ENCODE measurements around the gene SMOC1. TPM values are rescaled to one million over a fixed set of nuclear protein-coding genes. Genes with fewer than 3 reads are reported as not detected.

Gene SMOC1
- total RNA-seq, 1 experiment from 2014 or later, result 0.68 TPM

DNA sequence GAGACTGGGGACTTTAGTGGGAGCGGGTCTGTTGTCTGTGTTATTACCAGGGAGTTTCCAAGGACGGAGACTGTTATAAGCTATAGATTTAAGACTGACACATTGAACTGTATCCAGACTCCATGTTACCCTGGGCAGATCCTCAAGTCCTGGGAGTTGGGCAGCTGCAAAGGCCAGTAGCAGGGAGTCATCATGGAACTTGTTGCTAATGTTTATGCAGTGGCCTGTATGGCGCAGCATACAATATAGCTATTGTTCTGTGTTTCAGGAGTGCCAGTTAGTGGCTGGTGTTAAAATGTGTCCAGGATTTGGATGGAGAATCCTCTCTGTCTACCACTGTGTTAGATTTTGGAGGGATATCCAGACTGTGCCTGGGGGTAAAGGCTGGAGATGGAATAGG is 31.7 kb downstream of the SMOC1 start:
- no peak overlapping the region for H3K56ac ChIP-seq (ENCODE audit: insufficient read length, low read depth, low read length)
- H2AFZ ChIP-seq (ENCODE audit: low read length), result no peak overlapping the region
- H3K27ac ChIP-seq (ENCODE audit: insufficient read length, low read depth, low read length), result no peak overlapping the region
- no peak overlapping the region for H3K18ac ChIP-seq (ENCODE audit: insufficient read length, low read depth, low read length)
- DNase-seq, result no peak
- H4K5ac ChIP-seq (ENCODE audit: insufficient read length, low read depth, low read length), result no peak overlapping the region
- no peak overlapping the region for H3K23ac ChIP-seq (ENCODE audit: insufficient read length, low read depth, low read length)
- Mint-ChIP-seq H3K27ac (no peak overlapping the region), H3K4me3 (no peak overlapping the region), H3K9me3 (no peaks in the 10 kb centered on the region), H3K27me3 (ENCODE audit: low read depth) (peaks cover 8% of the 10 kb centered on the region), H3K36me3 (ENCODE audit: insufficient read depth in 1 of 3, low read depth in 3 of 3) (no peaks in the 10 kb centered on the region), H3K4me1 (peaks cover 4% of the 10 kb centered on the region in 2 experiments; a peak in 3 of 4 replicates)
- H3T11ph ChIP-seq (ENCODE audit: low read length), result no peak overlapping the region
- H3K23me2 ChIP-seq (ENCODE audit: insufficient read length, low read depth, low read length, poor library complexity, severe bottlenecking), result no peaks in the 10 kb centered on the region
- H3K9me3 ChIP-seq (ENCODE audit: control insufficient read depth, low read depth, low read length), result no peaks in the 10 kb centered on the region
- WGBS (ENCODE audit: extremely low coverage, insufficient read length, low lambda C conversion rate), result no CpG with 5 or more reads among the region's 3 CpGs
- no peak overlapping the region for H2BK120ac ChIP-seq (ENCODE audit: low read depth, low read length, poor library complexity, severe bottlenecking)
- no peaks in the 10 kb centered on the region for H3K4me1 ChIP-seq (ENCODE audit: insufficient read depth, low read length)
- no peak overlapping the region for H2BK5ac ChIP-seq (ENCODE audit: insufficient read length, low read length)
- H2BK12ac ChIP-seq (ENCODE audit: insufficient read length, low read depth, low read length), result no peak overlapping the region
- H4K8ac ChIP-seq (replicated peaks; ENCODE audit: insufficient read length, low read depth, low read length), result no peak overlapping the region
- TF ChIP-seq, protein P1, sequence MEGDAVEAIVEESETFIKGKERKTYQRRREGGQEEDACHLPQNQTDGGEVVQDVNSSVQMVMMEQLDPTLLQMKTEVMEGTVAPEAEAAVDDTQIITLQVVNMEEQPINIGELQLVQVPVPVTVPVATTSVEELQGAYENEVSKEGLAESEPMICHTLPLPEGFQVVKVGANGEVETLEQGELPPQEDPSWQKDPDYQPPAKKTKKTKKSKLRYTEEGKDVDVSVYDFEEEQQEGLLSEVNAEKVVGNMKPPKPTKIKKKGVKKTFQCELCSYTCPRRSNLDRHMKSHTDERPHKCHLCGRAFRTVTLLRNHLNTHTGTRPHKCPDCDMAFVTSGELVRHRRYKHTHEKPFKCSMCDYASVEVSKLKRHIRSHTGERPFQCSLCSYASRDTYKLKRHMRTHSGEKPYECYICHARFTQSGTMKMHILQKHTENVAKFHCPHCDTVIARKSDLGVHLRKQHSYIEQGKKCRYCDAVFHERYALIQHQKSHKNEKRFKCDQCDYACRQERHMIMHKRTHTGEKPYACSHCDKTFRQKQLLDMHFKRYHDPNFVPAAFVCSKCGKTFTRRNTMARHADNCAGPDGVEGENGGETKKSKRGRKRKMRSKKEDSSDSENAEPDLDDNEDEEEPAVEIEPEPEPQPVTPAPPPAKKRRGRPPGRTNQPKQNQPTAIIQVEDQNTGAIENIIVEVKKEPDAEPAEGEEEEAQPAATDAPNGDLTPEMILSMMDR (conservative IDR thresholded peaks at IDR 0.05), result no peak
- no peak overlapping the region for H3K9ac ChIP-seq (ENCODE audit: extremely low read depth, insufficient read length, low read length)
- H3K79me2 ChIP-seq (ENCODE audit: insufficient read depth, low read length), result no peaks in the 10 kb centered on the region
- no peaks in the 10 kb centered on the region for H3K79me1 ChIP-seq (ENCODE audit: insufficient read depth, low read depth, low read length, poor library complexity, severe bottlenecking)
- no peak overlapping the region for H2BK15ac ChIP-seq (ENCODE audit: low read depth, low read length)
- no peak overlapping the region for H3K14ac ChIP-seq (ENCODE audit: insufficient read depth, low read length)
- H4K20me1 ChIP-seq (ENCODE audit: control insufficient read depth, insufficient read depth, insufficient read length), result no peaks in the 10 kb centered on the region
- H4K91ac ChIP-seq (ENCODE audit: insufficient read length, low read depth, low read length), result no peak overlapping the region
- no peaks in the 10 kb centered on the region for H3K27me3 ChIP-seq (ENCODE audit: insufficient read depth, low read length)
- H2AK5ac ChIP-seq (ENCODE audit: insufficient read length, low read length), result no peak overlapping the region
- H3K4ac ChIP-seq (ENCODE audit: low read depth, low read length), result no peak overlapping the region
- H3K4me2 ChIP-seq (ENCODE audit: insufficient read depth, insufficient read length, low read length), result no peak overlapping the region
- no peak overlapping the region for H2BK20ac ChIP-seq (ENCODE audit: low read depth, low read length, poor library complexity, severe bottlenecking)

Data from H9 (cell line).